Natural killer cell (primary cell): Measurements from ENCODE around the gene CALCA. TPM values are rescaled to one million over a fixed set of nuclear protein-coding genes. Genes with fewer than 3 reads are reported as not detected.

Experiments
- ATAC-seq, 3 donors: fragments of 150-1000 bp in 2 of 3; fragments of 200-7000 bp in 1 of 3; cut with Tn5 transposase; 1 replicate in 1 of 3; 2 replicates in 2 of 3; pipeline ENCODE4 v1.10.0; 2021; ENCODE audit warnings: mild to moderate bottlenecking in 2 of 3, moderate library complexity in 2 of 3
- DNase-seq, 2 donors: peaks; one replicate each; pipeline versions ENCODE4 v3.0.0 to v3.0.0-alpha.2; 2013 to 2021; ENCODE audit warnings: mixed read lengths in 1 of 2
- H3K27ac ChIP-seq: one replicate; pipeline ENCODE4 v1.5.1; 2013; ENCODE audit warnings: mild to moderate bottlenecking, low read length
- H3K27me3 ChIP-seq: one replicate; pipeline ENCODE4 v1.6.1; 2013; ENCODE audit warnings: low read length; ENCODE audit not compliant: control insufficient read depth, insufficient read depth
- H3K36me3 ChIP-seq: one replicate; pipeline ENCODE4 v1.6.1; 2013; ENCODE audit warnings: low read length; ENCODE audit not compliant: control insufficient read depth, insufficient read depth
- H3K4me1 ChIP-seq: one replicate; pipeline ENCODE4 v1.6.1; 2013; ENCODE audit warnings: low read length; ENCODE audit not compliant: control insufficient read depth, insufficient read depth
- H3K4me3 ChIP-seq: one replicate; pipeline ENCODE4 v1.5.1; 2013; ENCODE audit warnings: low read length
- H3K9me3 ChIP-seq: one replicate; pipeline ENCODE4 v1.6.1; 2013; ENCODE audit warnings: low read length; ENCODE audit not compliant: control insufficient read depth, insufficient read depth
- H3K27ac Mint-ChIP-seq, 2 donors: one replicate each; pipeline ENCODE4 v1.8.0; 2022; ENCODE audit warnings: mild to moderate bottlenecking in 2 of 2, mixed read lengths in 2 of 2, moderate library complexity in 1 of 2
- H3K27me3 Mint-ChIP-seq, 2 donors: one replicate each; pipeline ENCODE4 v1.8.0; 2022; ENCODE audit warnings: low read depth in 2 of 2, mixed read lengths in 2 of 2
- H3K36me3 Mint-ChIP-seq: one replicate; pipeline ENCODE4 v1.8.0; 2022; ENCODE audit warnings: mixed read lengths
- H3K4me1 Mint-ChIP-seq, 2 donors: one replicate each; pipeline ENCODE4 v1.8.0; 2022; ENCODE audit warnings: mixed read lengths in 2 of 2
- H3K4me3 Mint-ChIP-seq: one replicate; pipeline ENCODE4 v1.8.0; 2022; ENCODE audit warnings: mild to moderate bottlenecking, moderate library complexity, mixed read lengths
- H3K9me3 Mint-ChIP-seq, 2 donors: one replicate each; pipeline ENCODE4 v1.8.0; 2022; ENCODE audit warnings: mixed read lengths in 2 of 2
- CTCF ChIP-seq: fragments of 200-600 bp; IDR thresholded peaks from one replicate; pipeline ENCODE4 v1.8.0; 2022; ENCODE audit warnings: antibody characterized with exemption
- WGBS: methylation state at CpG from one replicate; pipeline ENCODE4 v1.1.7; 2013; ENCODE audit warnings: missing lambda C conversion rate; ENCODE audit not compliant: insufficient coverage; 5-methylcytosine and 5-hydroxymethylcytosine counted together
- intact Hi-C: fragments of 100-400 bp; cut with micrococcal nuclease; formaldehyde crosslinking; loops from one replicate; pipeline ENCODE4 v1.14.2; 2022
- total RNA-seq, 4 donors: library from RNA; stranded (reverse); fragments of 120-200 nt in 1 of 4; gene quantifications; one replicate each; pipeline versions ENCODE4 v1.2.3 to v1.2.4, GENCODE V29; 2013 to 2022

Gene CALCA
- total RNA-seq, 3 donors from 2014 or later (not counting 1 experiment from before 2014, with no cell fraction given): not detected

GRCh38 chr11:14969901-14970323, 2.2 kb downstream of the CALCA start:
- TF ChIP-seq CTCF: no peak
- H3K4me1 Mint-ChIP-seq: peaks cover 12 to 27% of the 10 kb centered on the region in 2 donors
- Histone ChIP-seq H3K27me3 (peaks cover 29% of the 10 kb centered on the region), H3K4me1 (peaks cover 21% of the 10 kb centered on the region), H3K9me3 (no peaks in the 10 kb centered on the region), H3K27ac (no peak overlapping the region), H3K4me3 (no peak overlapping the region), H3K36me3 (no peaks in the 10 kb centered on the region)
- H3K27ac Mint-ChIP-seq: no peak overlapping the region
- H3K9me3 Mint-ChIP-seq: peaks cover 0 to 2% of the 10 kb centered on the region in 2 donors
- H3K4me3 Mint-ChIP-seq: no peak overlapping the region
- intact Hi-C loops: no loop called here
- peak in 1 of 3 donors; percentile 42 for ATAC-seq
- WGBS: 24% methylated on average over 7 of the region's 7 CpGs
- H3K27me3 Mint-ChIP-seq: peaks cover 72 to 95% of the 10 kb centered on the region in 2 donors
- H3K36me3 Mint-ChIP-seq: no peaks in the 10 kb centered on the region
- peak in 1 of 2 donors; percentile 52 for DNase-seq

DNA sequence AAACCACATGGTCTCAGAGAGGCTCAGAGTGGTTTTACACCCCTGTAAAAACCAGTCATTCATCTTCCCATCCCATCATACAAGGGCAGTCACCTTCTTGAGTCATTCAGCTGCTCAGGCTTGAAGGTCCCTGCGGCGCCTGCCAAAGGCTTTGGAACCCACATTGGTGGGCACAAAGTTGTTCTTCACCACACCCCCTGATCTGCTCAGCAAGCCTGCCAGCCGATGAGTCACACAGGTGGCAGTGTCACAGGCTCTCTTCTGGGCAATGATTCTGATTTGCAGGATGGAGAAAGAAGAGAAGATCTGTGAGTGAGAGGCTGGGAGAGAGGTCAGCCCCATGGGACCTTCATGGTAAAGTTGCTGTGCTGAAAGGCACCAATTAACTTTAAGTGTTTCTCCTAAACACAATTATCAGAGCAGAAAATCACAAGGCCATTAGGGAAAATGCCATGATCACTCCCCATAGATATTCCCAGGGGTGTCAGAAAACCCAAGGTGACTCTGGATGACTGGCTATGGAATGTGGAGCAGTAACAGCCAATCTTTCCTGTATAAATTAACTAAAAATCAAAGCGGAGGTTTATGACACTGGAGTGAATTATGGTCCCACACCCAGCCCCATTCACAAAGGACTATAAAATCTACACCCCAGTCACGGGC, 4.4 kb downstream of the CALCA start:
- no peak for TF ChIP-seq CTCF
- H3K27ac ChIP-seq: no peak overlapping the region
- H3K4me3 ChIP-seq: no peak overlapping the region
- H3K4me1 Mint-ChIP-seq: peaks cover 0 to 6% of the 10 kb centered on the region in 2 donors
- H3K4me1 ChIP-seq: no peaks in the 10 kb centered on the region
- ATAC-seq (no peak), DNase-seq (no peak)
- H3K36me3 Mint-ChIP-seq: no peaks in the 10 kb centered on the region
- H3K9me3 Mint-ChIP-seq: peaks cover 0 to 2% of the 10 kb centered on the region in 2 donors
- no peak overlapping the region for H3K4me3 Mint-ChIP-seq
- H3K36me3 ChIP-seq: no peaks in the 10 kb centered on the region
- H3K9me3 ChIP-seq: no peaks in the 10 kb centered on the region
- 95% methylated on average over 5 of the region's 5 CpGs for WGBS
- peaks cover 8% of the 10 kb centered on the region for H3K27me3 ChIP-seq
- H3K27me3 Mint-ChIP-seq: peaks cover 50 to 74% of the 10 kb centered on the region in 2 donors
- H3K27ac Mint-ChIP-seq: no peak overlapping the region
- intact Hi-C loops: no loop called here

DNA sequence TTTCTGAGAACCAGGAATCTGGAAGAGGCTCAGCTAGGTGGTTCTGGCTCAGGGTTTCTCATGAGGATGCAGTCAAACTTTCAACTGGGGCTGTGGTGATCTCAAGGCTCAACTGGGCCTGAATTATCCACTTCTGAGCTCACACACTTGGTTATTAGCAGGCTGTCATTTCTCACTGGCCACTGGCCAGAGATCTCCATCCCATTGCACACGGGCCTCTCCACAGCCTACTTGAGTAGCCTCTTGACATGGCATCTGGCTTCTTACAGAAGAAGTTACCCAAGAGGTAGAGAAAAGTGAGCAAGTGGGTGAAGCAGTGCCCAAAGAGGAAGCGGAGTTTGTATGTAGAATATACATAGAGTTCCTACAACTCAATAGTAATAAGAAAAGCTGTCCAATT, 16.0 kb downstream of the CALCA start:
- WGBS: 73% methylated on average over 1 of the region's 2 CpGs
- H3K4me1 ChIP-seq: no peaks in the 10 kb centered on the region
- no peak for DNase-seq
- H3K9me3 Mint-ChIP-seq: no peaks in the 10 kb centered on the region
- no peaks in the 10 kb centered on the region for H3K4me1 Mint-ChIP-seq
- H3K36me3 ChIP-seq: no peaks in the 10 kb centered on the region
- ATAC-seq: no peak
- intact Hi-C loops: no loop called here
- no peak overlapping the region for H3K27ac Mint-ChIP-seq
- no peak overlapping the region for H3K4me3 ChIP-seq
- no peaks in the 10 kb centered on the region for H3K36me3 Mint-ChIP-seq
- H3K9me3 ChIP-seq: no peaks in the 10 kb centered on the region
- H3K4me3 Mint-ChIP-seq: no peak overlapping the region
- no peak for TF ChIP-seq CTCF
- no peaks in the 10 kb centered on the region for H3K27me3 ChIP-seq
- H3K27ac ChIP-seq: no peak overlapping the region
- peaks cover 0 to 8% of the 10 kb centered on the region in 2 donors for H3K27me3 Mint-ChIP-seq

DNA sequence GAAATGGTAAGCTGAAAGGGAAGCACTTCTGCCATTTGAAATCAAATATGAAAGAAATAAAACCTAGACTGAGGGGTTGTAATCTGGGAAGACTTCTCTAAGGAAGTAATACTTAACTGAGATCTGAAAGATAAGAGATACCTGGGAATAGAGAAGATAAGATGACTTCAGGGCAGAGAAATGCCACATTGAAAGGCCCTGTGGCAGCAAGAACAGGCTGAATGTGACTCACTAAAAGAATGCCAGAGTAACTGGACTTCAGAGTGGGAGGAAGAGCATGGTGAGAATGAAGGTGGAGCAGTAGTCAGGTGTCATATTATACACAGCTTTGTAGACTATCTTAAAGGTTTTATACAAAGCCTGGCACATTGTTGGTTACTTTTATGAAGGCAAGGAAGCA, 17.6 kb downstream of the CALCA start:
- no peaks in the 10 kb centered on the region for H3K36me3 Mint-ChIP-seq
- no peak overlapping the region for H3K4me3 ChIP-seq
- no peaks in the 10 kb centered on the region for H3K9me3 ChIP-seq
- H3K4me3 Mint-ChIP-seq: no peak overlapping the region
- H3K36me3 ChIP-seq: no peaks in the 10 kb centered on the region
- H3K27me3 ChIP-seq: no peaks in the 10 kb centered on the region
- no peak for DNase-seq
- intact Hi-C loops: no loop called here
- H3K27ac ChIP-seq: no peak overlapping the region
- H3K27ac Mint-ChIP-seq: no peak overlapping the region
- no peak for TF ChIP-seq CTCF
- ATAC-seq: no peak
- H3K9me3 Mint-ChIP-seq: no peaks in the 10 kb centered on the region
- no peaks in the 10 kb centered on the region for H3K4me1 ChIP-seq
- peaks cover 0 to 6% of the 10 kb centered on the region in 2 donors for H3K27me3 Mint-ChIP-seq
- H3K4me1 Mint-ChIP-seq: no peaks in the 10 kb centered on the region
